ENCODE measurements around the gene TNFRSF12A.
A peak's percentile ranks its signal among the peaks of the same experiment; 100 is the strongest.

The TNFRSF12A gene

DNA sequence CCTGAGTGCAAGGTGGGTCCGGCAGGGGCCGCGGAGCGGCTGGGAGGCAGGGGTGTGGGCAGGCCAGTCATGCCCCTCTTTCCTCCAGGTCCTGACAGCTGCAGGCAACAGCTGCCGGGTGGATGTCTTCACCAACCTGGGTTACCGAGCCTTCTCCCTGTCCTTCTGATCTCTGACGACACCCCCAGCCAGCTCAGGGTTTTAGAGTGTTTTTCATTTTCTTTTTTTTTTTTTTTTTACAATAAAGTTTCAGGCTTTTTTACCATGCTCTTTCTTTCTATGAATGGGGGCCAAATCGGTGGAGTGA lies 7.3 kb downstream of the TNFRSF12A start:
- DNase-seq = no peak

DNA sequence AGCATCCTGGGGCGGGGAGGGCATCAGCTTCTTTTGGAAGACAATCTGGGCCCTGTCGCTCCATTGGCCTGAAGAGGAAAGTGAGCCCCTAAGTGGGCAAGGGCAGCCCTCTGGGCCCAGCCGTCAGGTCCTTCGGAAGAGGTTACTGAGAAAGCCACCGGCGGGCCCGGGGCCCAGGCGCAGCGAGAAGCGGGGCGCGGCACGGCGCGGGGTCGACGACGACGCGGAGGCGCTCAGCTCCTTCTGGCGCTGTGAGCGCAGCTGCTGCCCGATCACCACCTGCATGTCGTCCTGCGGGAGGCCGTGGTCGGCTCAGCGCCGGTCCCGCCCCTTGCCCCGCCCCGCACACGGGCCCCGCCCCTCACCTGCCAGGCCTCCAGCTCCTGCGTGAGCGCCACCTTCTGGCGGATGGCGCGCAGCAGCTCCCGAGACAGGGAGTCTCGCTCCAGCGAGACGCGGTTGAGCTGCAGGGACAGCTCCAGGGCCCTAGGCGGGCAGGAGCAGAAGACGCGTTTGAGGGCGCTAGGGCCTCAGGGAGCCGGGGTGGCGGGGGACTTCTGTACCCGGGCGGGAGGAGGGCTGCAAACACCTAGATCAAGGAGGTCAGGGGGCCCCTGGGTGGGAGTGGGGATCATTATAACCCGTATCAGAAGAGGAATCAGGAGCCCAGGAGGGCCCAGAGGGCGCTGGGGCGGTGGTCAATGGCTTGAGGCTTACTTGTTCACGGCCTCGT lies 8.0 kb downstream of the TNFRSF12A start:
- peak; percentile 93 for DNase-seq

DNA sequence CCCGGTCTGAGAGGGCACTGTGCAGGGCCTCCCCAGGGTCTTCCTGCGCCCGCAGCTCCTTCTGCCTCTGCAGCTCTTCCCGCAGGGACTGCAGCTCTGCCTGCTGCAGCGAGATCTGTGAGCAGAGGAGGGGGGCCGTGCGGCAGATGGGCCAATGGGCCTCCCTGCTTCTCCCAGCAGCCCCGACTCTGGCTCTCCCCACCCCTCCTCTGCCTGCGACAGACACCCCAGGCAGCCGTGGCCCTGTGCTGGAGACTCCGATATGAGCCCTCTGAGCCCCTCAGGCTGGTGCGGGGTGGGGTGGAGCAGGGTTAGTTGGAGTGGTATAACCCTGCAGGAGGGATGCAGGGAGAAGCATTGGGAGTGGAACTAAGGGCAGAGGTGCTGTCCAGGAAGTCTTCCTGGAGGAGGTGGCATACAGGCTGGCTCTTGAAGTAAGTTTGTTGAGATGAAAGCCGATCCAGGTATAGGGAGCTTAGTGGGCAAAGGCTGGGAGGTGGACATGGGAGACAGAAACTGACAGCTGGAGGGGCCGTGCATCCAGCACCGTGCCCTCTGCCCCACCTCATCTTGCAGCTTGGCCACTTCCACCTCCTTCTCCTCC lies 8.7 kb downstream of the TNFRSF12A start:
- DNase-seq = peak in 1 of 2 experiments; percentile 47

DNA sequence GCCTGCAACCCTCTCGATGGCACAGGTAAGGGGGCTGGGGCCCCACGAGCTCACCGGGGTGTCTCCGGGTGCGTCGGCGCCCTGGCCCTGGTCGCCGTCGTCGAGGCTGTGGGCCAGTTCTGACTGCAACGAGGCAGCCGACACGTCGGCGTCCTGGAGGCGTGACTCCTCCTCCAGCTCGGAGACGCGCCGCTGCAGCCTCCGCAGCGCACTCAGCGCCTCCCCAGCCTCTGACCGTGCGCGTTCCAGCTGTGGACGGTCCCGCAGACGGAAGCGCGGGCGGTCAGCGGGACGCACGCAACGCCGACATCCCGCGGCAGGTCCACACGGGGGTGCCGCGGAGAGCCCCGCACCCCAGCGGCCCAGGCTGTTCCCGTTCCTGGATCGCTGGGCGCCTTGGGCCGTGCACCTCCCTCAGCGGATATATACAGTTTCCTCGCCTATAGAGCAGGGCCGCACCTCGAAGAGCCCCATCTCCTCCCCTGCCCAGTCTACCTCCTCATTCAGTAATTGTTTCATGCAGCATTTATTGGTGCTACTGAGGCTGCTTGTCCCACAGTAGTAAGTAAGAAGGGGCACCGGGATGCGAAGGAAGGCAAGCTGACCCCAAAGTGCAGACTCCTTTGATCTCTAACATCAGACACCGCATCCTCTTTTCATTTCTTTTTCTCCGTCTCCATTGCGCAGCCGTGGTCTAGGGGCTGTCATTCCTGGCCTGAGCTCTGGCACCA lies 9.5 kb downstream of the TNFRSF12A start:
- peak; percentile 57 to 76 for DNase-seq

DNA sequence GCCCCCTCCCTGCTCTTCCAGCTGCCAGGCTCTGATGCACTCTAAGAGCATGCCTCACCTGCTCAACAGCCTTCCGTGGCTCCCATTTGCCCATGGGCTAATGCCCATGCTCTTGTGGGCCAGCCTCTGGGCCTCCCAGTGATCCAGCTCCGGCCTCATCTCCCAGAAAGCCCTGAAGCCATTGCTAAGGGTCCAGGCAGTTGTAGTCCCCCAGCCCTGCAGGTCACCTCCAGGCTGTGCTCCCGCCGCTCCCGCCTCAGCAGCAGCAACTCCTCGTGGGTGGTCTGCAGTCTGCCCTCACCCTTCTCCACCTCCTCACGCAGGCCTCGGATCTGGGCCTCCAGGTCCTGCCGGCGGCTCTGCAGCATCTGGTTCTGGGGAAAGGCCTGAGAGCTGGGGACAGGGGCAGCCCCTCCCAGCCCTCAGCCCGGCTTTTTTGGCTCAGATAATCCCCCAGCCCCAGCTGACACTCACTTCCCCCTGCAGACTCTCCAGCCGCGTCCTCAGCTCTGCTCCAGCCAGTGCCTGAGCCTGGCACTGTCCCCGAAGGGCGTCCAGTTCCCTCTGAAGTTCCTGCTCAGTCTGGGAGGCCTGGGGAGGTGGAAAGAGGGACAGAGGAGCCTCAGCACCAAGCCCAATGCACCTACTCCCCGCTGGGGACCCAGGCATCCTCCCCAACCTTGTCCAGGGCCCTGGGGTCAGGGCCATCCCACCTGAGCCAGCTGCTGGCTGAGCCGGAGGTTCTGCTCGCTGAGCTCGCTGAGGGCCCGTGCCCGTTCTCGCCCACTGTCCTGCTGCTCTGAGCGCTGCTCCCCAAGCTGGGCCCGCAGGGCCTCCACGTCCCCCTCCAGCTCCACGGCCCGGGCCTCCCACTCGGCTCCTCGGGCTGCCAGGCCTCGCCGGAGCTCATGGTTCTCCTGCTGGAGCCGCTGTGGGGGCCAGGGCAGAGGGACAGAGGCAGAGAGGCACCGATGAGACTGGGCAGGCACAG lies 10.3 kb downstream of the TNFRSF12A start:
- no peak for DNase-seq

DNA sequence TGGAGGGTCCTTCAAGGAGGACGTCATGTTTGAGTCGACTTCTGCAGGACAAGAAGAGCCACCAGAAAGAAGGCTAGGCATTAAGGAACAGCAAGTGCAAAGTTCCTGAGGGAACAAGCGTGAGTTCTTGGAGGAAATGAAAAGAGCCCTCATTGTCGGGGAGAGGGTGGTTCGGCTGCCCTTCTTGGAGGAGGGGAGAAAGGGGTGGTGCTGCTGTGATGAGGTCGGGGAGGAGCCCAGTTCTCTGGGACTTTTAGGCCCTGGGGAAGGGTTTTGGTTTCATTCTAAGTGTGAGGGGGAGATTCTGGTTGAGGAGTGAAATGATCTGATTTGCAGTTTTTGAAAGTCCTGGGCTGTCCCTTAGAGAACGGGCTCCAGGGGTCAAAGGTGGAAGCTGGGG lies 12.5 kb downstream of the TNFRSF12A start:
- DNase-seq = no peak

DNA sequence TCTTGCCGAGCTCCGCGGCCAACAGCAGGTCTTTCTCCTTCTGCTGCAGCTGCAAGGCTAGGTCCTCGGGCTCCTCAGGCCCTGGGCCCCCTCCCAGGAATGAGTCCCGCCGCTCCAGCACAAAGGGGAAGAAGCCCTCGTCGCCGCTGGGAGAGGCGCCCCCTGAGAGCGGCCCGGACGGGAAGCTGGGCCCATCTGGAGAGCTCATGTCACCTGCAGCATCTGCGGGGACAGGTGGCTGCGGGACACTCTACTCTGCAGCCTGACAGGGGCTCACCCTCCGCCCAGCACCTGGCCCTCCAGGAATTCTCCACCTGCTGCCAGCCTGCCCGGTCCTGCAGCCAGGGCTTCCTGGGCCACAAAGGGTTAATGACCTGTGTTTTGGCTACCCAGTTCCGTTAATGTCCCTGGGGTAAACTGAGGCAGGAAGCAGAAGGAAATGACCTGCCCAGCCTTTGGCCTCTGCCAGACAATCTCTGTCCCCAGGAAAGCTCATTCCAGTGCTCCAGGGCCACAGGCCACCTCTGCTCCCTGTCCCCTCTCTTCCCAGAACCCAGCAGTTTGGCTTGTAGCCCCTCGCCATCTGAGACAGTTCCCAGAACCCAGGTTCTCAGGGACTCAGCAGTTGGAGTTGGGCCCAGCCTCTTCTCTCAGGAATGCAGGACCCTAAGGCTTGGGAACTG lies 15.3 kb downstream of the TNFRSF12A start:
- no peak for DNase-seq

DNA sequence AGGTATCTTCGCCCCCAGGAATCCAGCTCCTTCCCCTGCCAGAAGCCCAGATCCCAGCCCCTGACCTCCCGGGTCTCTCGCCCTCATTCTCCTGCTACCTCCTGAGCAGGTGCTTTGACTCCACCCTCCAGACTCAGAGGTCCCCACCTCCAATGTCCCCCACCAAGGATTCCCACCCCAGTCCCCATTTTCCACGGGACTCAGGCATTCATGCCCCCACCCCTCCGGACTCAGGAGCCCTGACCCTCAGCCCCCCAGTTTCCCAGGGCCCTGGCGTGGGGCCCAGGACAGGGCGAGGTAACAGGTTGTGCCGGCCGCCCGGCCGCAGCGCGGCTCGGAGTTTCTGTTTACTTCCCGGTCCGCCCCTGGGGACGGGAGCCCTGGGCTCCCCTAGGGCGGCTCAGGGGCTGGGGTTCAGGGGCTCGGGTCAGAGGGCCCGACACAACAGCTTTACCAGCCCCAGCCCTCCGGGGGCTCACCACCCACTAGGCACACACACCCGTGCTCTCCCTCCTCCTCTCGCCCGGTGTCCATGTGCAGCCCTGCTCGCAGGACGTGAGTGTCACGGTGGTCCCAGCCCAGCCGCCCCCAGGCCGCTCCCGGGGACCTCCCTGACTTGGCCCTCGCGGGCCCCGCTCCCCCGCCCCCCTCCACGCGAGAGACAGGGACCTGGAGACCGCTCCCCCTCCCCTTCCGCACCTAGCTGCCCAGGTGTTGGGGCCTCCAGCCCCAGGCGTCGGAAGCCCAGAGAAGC lies 16.0 kb downstream of the TNFRSF12A start:
- DNase-seq = no peak

DNA sequence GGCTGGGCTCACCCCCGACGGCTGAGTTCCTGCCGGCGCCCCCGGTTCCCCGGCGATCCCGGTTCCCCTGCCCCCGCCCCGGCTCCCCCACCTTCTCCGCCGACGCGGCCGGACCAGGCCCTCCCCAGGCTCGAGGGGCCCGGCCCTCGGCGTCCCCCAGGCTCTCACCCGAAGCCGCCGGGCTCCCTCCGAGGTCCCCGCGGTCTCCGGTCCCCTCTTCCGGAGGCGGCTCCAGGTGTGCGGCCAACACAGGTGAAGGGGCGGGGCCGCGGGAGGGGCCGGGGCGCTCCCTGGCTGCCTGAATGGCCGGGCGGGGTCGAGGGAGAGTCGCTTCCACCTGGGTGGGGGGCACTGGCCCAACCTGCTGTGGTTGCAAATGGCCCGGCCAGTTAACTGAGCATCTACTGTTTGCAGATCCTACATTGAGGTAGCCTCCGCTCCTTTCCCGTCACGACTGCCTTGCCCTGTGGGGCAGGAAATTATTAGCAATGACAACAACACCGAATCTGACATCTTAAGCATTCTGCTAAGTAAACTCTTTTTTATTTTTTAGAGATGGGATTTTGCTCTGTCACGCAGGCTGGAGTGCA lies 16.7 kb downstream of the TNFRSF12A start, which contains the start of gene BICDL2:
Gene BICDL2, minus strand, starts transcription at position 219 of the 590 bp plus-strand sequence. CDS start 1,448 bp downstream, outside the sequence.
- DNase-seq = no peak

DNA sequence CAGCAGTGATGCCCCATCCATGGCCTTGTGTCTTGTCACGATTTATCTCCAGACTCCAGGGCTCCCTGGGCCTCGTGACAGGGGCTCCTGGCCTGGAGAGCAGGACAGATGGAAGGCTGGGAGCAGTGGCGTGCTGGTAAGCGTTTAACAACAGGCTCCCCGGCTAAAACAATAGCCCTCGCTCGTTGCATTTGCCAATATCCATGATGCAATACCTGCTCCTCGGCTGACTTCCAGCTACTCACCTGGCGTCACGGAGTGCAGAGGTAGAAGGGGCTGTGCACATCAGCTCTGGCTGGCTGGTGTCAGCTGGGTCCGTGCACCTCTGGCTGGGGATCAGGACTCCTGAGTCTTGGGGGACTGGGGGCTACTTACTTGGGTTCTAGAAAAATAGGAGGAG lies 18.1 kb downstream of the TNFRSF12A start:
- DNase-seq = no peak

DNA sequence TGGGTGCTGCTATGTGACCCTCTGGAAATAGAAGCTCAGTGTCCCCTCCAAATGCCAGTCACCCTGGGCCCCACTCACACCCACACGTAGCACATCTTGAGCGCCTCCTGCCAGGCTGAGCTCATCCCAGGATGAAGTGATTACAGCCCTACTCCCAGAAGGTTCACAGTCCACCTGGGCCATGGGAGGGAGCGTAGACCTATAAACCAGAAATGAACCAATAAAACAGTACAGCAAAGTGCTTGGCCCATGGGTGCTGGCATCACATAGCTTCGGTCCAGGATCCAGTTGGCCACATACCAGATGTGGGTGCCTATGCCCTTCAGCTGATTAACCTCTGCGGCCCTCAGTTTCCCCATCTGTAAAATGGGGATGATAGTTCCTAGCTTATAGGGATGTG lies 18.7 kb downstream of the TNFRSF12A start:
- DNase-seq = no peak

DNA sequence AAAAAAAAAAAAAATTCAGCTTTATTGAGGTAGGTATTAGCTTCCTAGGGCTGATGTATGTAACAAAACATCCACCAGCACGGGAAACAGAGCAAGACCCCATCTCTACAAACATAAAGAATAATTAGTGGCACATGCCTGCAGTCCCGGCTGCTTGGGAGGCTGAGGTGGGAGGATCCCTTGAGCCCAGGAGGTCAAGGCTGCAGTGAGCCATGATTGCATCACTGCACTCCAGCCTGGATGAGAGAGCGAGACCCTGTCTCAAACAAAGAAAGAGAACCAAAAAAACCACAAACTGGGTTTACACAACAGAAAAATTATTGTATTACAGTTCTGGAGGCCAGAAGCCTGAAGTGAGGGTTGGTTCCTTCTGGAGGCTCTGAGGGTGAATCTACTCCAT lies 22.2 kb downstream of the TNFRSF12A start:
- DNase-seq = no peak

DNA sequence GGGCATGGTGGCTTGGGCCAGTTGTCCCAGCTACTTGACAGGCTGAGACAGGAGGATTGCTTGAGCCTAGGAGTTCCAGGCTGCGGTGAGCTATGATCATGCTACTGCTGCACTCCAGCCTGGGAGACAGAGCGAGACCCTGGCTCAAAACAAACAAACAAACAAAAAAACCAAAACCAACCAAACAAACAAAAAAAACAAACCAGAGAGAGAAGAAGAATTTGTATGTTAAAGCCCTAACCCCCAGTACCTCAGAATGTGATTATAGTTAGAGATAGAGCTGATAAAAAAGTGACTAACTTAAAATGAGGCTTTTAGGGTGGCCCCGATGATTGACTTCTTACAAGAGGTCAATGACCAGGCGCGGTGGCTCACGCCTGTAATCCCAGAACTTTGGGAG lies 24.5 kb downstream of the TNFRSF12A start:
- DNase-seq = no peak

DNA sequence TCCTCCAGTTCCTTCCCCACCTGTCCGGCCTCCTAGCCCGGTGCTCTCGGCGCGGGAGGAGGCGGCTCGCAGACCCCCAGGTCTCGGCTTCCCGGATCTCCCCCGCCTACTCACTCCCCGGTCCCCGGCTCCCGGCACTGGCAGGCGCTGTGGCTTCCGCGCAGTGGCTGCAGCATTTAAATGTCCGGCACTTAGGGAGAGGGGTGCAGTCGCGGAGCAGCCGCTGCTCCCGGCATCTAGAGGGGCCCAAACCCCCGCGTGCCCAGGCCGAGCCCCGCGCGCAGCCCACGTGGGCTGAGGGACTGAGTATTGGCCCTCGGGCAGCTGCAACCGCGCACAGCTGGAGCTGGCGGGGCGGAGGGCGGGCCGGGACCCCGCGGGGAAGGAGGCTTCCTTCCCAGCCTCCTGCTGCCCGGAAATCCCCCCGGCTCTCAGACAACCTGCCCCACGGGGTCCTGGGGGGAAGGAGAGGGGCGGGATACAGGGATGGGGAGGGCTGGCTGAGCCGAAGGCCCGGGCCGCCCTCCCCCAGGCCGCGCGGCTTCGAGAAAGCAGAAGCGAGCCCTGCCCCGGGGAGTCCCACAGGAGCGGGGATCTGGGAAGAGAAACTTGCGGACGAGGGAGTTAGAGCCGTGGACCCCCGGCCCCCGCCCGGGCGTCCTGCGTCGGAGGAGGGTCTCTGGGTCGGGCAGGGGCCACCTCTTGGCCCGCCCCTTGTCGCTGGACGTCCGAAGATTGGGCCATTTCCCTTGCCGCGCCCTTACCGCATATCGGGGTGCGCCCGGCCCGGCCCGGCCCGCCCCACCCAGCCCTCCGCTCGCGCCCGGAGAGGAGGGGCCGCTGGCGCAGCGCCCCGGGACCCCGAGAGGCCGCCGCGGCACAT lies 25.8 kb downstream of the TNFRSF12A start, which contains the start of gene MMP25:
Gene MMP25, plus strand, starts transcription at position 804 of the 883 bp plus-strand sequence. CDS start 357 bp downstream, outside the sequence.
- peak in 1 of 2 experiments; percentile 52 for DNase-seq

DNA sequence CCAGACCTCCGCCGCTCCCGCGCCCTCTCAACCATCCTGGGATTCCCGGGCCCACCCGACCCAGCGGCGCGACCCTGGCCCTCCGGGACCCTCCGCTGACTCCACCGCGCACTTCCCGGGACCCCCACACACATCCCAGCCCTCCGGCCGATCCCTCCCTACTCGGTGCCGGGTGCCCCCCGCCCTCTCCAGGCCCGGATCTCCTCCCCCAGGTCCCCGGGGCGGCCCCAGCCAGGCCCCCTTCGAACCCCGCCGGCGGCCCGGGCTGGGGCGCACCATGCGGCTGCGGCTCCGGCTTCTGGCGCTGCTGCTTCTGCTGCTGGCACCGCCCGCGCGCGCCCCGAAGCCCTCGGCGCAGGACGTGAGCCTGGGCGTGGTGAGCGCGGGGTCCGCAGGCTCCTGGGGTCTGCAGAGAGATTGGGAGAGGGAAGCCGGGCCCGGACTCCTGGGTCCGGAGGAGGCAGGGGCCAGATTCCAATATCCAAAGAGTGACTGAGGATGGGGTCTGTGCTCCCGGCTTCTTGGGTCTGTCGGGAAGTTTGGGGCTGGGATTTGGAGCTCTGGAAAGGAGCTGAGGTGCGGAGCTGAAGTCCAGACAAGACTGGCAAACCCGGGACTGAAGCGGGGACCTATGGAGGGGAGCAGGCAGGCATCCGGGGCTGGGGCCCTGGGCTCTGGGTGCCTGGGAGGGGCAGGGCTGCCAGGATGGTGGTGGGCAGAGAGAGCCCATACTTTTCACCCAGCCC lies 26.6 kb downstream of the TNFRSF12A start:
- DNase-seq = peak in 1 of 2 experiments; percentile 46

DNA sequence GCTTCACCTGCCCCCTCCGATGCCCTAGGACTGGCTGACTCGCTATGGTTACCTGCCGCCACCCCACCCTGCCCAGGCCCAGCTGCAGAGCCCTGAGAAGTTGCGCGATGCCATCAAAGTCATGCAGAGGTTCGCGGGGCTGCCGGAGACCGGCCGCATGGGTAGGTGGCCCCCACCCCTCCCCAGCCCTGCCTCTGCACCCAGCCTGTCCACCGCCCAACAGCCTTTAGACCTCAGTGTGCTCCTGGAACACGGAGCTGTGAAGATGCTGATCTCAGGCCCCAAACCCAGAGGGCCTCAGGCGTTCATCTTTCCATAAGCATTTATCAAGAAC lies 27.2 kb downstream of the TNFRSF12A start:
- DNase-seq = no peak

DNA sequence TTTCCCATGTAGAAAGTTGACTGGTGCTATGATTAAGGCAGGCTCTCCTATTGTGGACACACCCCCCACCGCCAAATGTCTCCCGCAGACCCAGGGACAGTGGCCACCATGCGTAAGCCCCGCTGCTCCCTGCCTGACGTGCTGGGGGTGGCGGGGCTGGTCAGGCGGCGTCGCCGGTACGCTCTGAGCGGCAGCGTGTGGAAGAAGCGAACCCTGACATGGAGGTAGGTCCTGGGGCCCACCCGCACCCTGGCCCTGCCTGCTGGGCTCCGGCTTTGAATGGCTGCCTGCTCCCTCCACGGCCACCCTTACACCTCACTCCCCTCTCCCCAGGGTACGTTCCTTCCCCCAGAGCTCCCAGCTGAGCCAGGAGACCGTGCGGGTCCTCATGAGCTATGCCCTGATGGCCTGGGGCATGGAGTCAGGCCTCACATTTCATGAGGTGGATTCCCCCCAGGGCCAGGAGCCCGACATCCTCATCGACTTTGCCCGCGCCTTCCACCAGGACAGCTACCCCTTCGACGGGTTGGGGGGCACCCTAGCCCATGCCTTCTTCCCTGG lies 29.8 kb downstream of the TNFRSF12A start:
- DNase-seq = no peak

DNA sequence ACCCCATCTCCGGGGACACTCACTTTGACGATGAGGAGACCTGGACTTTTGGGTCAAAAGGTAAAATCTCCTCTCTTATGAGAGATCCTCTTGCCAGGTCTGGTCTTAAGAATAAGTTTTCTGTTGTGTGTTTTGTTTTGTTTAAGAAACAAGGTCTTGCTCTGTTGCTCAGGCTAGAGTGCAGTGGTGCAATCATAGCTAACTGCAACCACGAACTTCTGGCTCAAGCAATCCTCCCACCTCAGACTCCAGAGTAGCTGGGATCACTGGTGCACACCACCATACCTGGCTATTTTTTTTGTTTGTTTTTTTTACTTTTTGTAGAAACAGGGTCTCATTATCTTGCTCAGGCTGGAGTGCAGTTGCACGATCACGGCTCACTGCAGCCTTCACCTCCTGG lies 30.3 kb downstream of the TNFRSF12A start:
- DNase-seq = no peak

DNA sequence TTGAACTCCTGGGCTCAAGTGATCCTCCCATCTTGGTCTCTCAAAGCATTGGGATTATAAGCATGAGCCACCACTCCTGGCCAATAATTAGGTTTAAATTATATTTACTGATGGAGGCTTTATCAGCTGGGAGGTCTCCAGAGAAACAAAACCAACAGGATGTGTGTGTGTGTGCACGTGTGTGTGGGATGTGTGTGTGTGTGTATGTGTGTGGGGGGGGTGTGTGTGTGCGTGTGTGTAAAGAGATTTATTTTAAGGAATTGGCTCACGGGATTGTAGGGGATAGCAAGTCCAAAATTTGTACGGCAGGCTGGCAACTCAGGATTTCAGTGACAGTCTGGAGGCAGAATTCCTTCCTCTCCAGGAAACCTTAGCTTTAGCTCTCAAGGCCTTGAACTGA lies 30.8 kb downstream of the TNFRSF12A start:
- no peak for DNase-seq

Measured in activated T-cell treated with anti-CD3 and anti-CD28 coated beads, Interleukin-2, amount 50 U/mL, for 48 hours (primary cell).